PC-9 (cell line): ENCODE measurements around the gene NAT9.

Experiments
- CTCF ChIP-seq: fragments of 200-600 bp; sonication (generic); conservative IDR thresholded peaks from 2 replicates; pipeline ENCODE4 v1.6.1; 2017; ENCODE audit warnings: mixed run types, antibody characterized with exemption, mild to moderate bottlenecking, moderate library complexity
- EZH2 ChIP-seq: fragments of 200-600 bp; sonication (generic); IDR thresholded peaks from 2 replicates; pipeline ENCODE4 v1.8.0; 2017; ENCODE audit warnings: antibody characterized with exemption, low read depth

- TF ChIP-seq EZH2 (no peak), CTCF (no peak)
Observed at GRCh38 chr17:74797824-74798223, 21.7 kb upstream of the NAT9 start.
